Upper lobe of left lung (tissue), 6 donors: ENCODE results near the gene KCNMA1. TPM values are rescaled to one million over a fixed set of nuclear protein-coding genes. Genes with fewer than 3 reads are reported as not detected.
A peak's percentile ranks its signal among the peaks of the same experiment; 100 is the strongest.

Experiments used
- ATAC-seq, 2 donors: fragments of 200-7000 bp; cut with Tn5 transposase; one replicate each; pipeline ENCODE4 v1.9.1; 2022; ENCODE audit warnings: mild to moderate bottlenecking in 2 of 2, moderate library complexity in 2 of 2; ENCODE audit not compliant: low FRiP score in 2 of 2
- DNase-seq, 2 donors: peaks; one replicate each; pipeline ENCODE4 v3.0.0-alpha.2; 2019 to 2020
- H3K27ac ChIP-seq, 4 donors: fragments of 200-600 bp; sonication (generic); one replicate each; pipeline ENCODE4 v1.5.1; 2016 to 2019
- H3K27me3 ChIP-seq, 4 donors: fragments of 200-600 bp; sonication (generic); one replicate each; pipeline ENCODE4 v1.5.1; 2017 to 2019
- H3K36me3 ChIP-seq, 4 donors: fragments of 200-600 bp; sonication (generic); one replicate each; pipeline ENCODE4 v1.5.1; 2016 to 2019
- H3K4me1 ChIP-seq, 4 donors: fragments of 200-600 bp; sonication (generic); one replicate each; pipeline ENCODE4 v1.5.1; 2018 to 2019
- H3K4me3 ChIP-seq, 4 donors: fragments of 200-600 bp; sonication (generic); one replicate each; pipeline ENCODE4 v1.5.1; 2017 to 2019; ENCODE audit warnings: mild to moderate bottlenecking in 2 of 4, moderate library complexity in 1 of 4
- H3K9me3 ChIP-seq, 4 donors: fragments of 200-600 bp; sonication (generic); one replicate each; pipeline ENCODE4 v1.5.1; 2018 to 2019
- CTCF ChIP-seq, 6 experiments: fragments of 450-650 bp in 4 of 6; fragments of 200-600 bp in 2 of 6; sonication (generic) in 2 of 6; IDR thresholded peaks; one replicate each; pipeline ENCODE4 v1.5.1; 2016 to 2019; ENCODE audit warnings: antibody characterized with exemption in 6 of 6
- EP300 ChIP-seq, 4 donors: sonication (generic); formaldehyde crosslinking; IDR thresholded peaks; one replicate each; pipeline ENCODE4 v1.5.1; 2017; ENCODE audit warnings: antibody characterized with exemption in 4 of 4, control low read depth in 2 of 4
- POLR2A ChIP-seq, 4 donors: fragments of 450-650 bp; IDR thresholded peaks; one replicate each; pipeline ENCODE4 v1.5.1; 2016 to 2017; ENCODE audit warnings: antibody characterized with exemption in 4 of 4, mild to moderate bottlenecking in 2 of 4
- POLR2AphosphoS5 ChIP-seq, 2 donors: sonication (generic); formaldehyde crosslinking; IDR thresholded peaks; one replicate each; pipeline ENCODE4 v1.5.1; 2017; ENCODE audit warnings: antibody characterized with exemption in 2 of 2
- WGBS, 2 donors: methylation state at CpG; one replicate each; pipeline ENCODE4 v1.1.5; 2017 to 2018; 5-methylcytosine and 5-hydroxymethylcytosine counted together
- total RNA-seq, 6 donors: library from RNA; depleted of rRNA in 4 of 6; stranded (reverse); fragments of >200 nt in 4 of 6; gene quantifications; one replicate each; pipeline versions ENCODE4 v1.1.0 to v1.2.1, GENCODE V29; 2016 to 2021
- donor health status: DM: no; HTN: no; CAD: no; lungs with moderate emphysema.
- donor health status: DM: no; HTN: yes; CAD: no; lungs with severe emphysema.

Gene KCNMA1
- total RNA-seq, 6 donors from 2014 or later = 5.8 to 107 (median 22.0) TPM

DNA sequence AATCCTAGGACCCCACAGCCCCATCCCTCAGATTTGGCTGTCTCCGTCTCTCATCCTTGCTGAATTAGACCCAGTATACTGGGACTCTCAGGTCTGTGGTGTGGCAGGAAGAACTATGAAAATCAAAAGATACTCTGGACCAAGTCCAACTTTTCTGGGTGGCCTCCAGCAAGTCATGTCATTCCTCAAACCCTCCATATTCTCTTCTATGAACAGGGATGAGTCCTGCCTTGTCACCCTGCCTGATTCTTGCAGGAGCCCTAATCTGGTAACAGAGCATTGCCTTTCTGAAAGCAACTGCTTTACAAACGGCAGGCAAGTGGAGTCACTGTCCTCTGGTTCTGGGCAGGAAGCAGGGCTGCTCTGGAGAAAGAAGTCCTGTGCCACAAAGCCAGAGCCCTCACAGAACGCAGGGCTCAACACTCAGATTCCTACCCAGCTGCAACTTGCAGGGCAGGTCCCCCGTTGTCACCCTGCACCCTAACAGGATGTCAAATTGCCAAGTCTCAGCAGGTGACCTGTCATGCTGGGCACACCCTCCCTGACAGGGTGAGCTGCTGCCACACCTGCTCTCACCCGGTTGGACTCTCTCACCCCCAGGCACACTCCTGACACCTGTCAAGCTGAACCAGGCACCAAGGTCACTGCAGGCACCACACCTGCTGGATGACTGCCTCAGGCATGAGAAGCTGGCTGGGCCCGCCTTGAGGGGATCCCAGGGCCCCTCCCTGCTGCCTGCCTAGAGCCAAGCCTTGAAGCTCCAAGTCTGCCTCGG lies 227.7 kb downstream of the KCNMA1 start:
- Histone ChIP-seq H3K27ac (no peak overlapping the region), H3K9me3 (no peaks in the 10 kb centered on the region), H3K4me1 (peaks cover 5 to 21% (median 17%) of the 10 kb centered on the region in 4 donors), H3K4me3 (no peak overlapping the region), H3K36me3 (no peaks in the 10 kb centered on the region), H3K27me3 (no peaks in the 10 kb centered on the region)
- ATAC-seq = peak in 1 of 2 donors; percentile 78
- peak in 1 of 4 donors; percentile 48 for TF ChIP-seq EP300 (IDR thresholded peaks at IDR 0.05)
- peak in 1 of 4 donors; percentile 19 for TF ChIP-seq POLR2A (IDR thresholded peaks at IDR 0.05)
- TF ChIP-seq POLR2AphosphoS5 (IDR thresholded peaks at IDR 0.05) = no peak
- no peak for TF ChIP-seq CTCF (IDR thresholded peaks at IDR 0.05)
- WGBS, 2 donors = 45 to 56% methylated on average over 3 to 6 of the region's 7 CpGs
- peak; percentile 37 to 86 for DNase-seq

- Histone ChIP-seq H3K27ac (no peak overlapping the region), H3K27me3 (no peaks in the 10 kb centered on the region), H3K4me1 (peaks cover 5 to 21% (median 17%) of the 10 kb centered on the region in 4 donors), H3K9me3 (no peaks in the 10 kb centered on the region), H3K4me3 (no peak overlapping the region), H3K36me3 (no peaks in the 10 kb centered on the region)
- WGBS, 2 donors = 84 to 90% methylated on average over 6 to 8 of the region's 8 CpGs
- no peak for DNase-seq
- TF ChIP-seq EP300 (IDR thresholded peaks at IDR 0.05) = no peak
- no peak for TF ChIP-seq POLR2AphosphoS5 (IDR thresholded peaks at IDR 0.05)
- TF ChIP-seq POLR2A (IDR thresholded peaks at IDR 0.05) = no peak
- TF ChIP-seq CTCF (IDR thresholded peaks at IDR 0.05) = no peak
- ATAC-seq = no peak
Measured at GRCh38 chr10:77408259-77408658, 229.3 kb downstream of the KCNMA1 start.

GRCh38 chr10:77406764-77407430 lies 230.7 kb downstream of the KCNMA1 start:
- H3K27ac ChIP-seq = no peak overlapping the region

DNA sequence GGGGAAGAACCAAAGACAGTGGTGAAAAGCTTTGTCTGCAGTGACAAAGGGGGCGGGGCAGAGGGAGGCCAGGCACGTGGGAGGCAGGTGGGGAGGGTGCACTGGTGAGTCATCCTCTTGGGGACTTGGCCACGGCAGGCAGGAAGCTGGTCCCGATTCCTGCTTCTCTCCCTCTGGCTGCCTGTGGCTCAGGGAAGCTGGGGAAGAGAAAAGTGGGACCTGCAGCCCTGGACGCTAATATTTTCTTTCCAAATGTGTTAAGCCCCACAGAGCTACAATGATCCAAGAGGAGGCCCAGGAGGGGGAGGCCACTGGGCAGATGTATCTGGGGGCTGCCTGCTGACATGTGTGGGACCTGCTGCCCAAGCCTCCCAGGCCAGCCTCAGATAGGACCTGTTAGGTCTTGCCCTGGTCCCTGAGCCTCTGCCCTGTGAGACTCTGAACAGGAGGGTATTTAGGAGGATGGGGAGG lies 231.8 kb downstream of the KCNMA1 start:
- peaks cover 5 to 31% (median 20%) of the 10 kb centered on the region in 4 donors for H3K4me1 ChIP-seq
- peak overlapping the region in 2 of 4 donors; percentile 52 to 71 for H3K27ac ChIP-seq
- H3K4me3 ChIP-seq = no peak overlapping the region
- DNase-seq (peak; percentile 74 to 91), ATAC-seq (peak in 1 of 2 donors; percentile 62)
- WGBS, 2 donors = 16 to 19% methylated on average over 5 of the region's 5 CpGs
- TF ChIP-seq CTCF (IDR thresholded peaks at IDR 0.05) (no peak), POLR2AphosphoS5 (IDR thresholded peaks at IDR 0.05) (peak in 1 of 2 donors; percentile 46)
- H3K9me3 ChIP-seq = no peaks in the 10 kb centered on the region
- H3K36me3 ChIP-seq = no peaks in the 10 kb centered on the region
- no peaks in the 10 kb centered on the region for H3K27me3 ChIP-seq

More at GRCh38 chr10:77406764-77407430, 230.7 kb downstream of the KCNMA1 start:
- TF ChIP-seq EP300 (IDR thresholded peaks at IDR 0.05) = no peak
- no peak for TF ChIP-seq POLR2AphosphoS5 (IDR thresholded peaks at IDR 0.05)
- TF ChIP-seq CTCF (IDR thresholded peaks at IDR 0.05) = no peak
- no peak for TF ChIP-seq POLR2A (IDR thresholded peaks at IDR 0.05)
- Histone ChIP-seq H3K27me3 (no peaks in the 10 kb centered on the region), H3K4me3 (no peak overlapping the region), H3K36me3 (no peaks in the 10 kb centered on the region), H3K9me3 (no peaks in the 10 kb centered on the region), H3K4me1 (peaks cover 5 to 25% (median 19%) of the 10 kb centered on the region in 4 donors)
- WGBS, 2 donors = 59 to 66% methylated on average over 5 of the region's 5 CpGs
- ATAC-seq (no peak), DNase-seq (no peak)
